Chondrocyte (in vitro differentiated cells): ENCODE data around the gene GIGYF2. TPM values are rescaled to one million over a fixed set of nuclear protein-coding genes. Genes with fewer than 3 reads are reported as not detected.

Experiments used
- DNase-seq: peaks from one replicate; pipeline ENCODE4 v3.0.0; 2021; ENCODE audit warnings: mixed read lengths, low spot score
- H3K27ac Mint-ChIP-seq: one replicate; pipeline ENCODE4 v1.8.0; 2021; ENCODE audit warnings: mild to moderate bottlenecking, moderate library complexity, mixed read lengths; ENCODE audit not compliant: unreplicated experiment
- H3K27me3 Mint-ChIP-seq: 2 replicates; pipeline ENCODE4 v1.8.0; 2021; ENCODE audit warnings: low read depth, mixed read lengths
- H3K36me3 Mint-ChIP-seq: 2 replicates; pipeline ENCODE4 v1.8.0; 2021; ENCODE audit warnings: low read depth, mixed read lengths
- H3K4me1 Mint-ChIP-seq: 2 replicates; pipeline ENCODE4 v1.8.0; 2021; ENCODE audit warnings: low read depth, mild to moderate bottlenecking, mixed read lengths
- H3K4me3 Mint-ChIP-seq: one replicate; pipeline ENCODE4 v1.8.0; 2021; ENCODE audit warnings: mild to moderate bottlenecking, moderate library complexity, mixed read lengths; ENCODE audit not compliant: unreplicated experiment
- H3K9me3 Mint-ChIP-seq: 2 replicates; pipeline ENCODE4 v1.8.0; 2021; ENCODE audit warnings: low read depth, mixed read lengths
- CTCF ChIP-seq: fragments of 200-600 bp; sonication (generic); IDR thresholded peaks from 2 replicates; pipeline ENCODE4 v1.5.0; 2021; ENCODE audit warnings: antibody characterized with exemption, mild to moderate bottlenecking, moderate library complexity
- total RNA-seq: library from RNA; stranded (reverse); gene quantifications from 3 replicates; pipeline ENCODE4 v1.2.1, GENCODE V29; 2021

GIGYF2 gene
- total RNA-seq, 1 donor from 2014 or later = 45.6 TPM

GRCh38 chr2:232658217-232658785, 38.8 kb upstream of the GIGYF2 start:
- Mint-ChIP-seq H3K27ac (no peak overlapping the region), H3K27me3 (no peaks in the 10 kb centered on the region), H3K36me3 (peaks cover 9% of the 10 kb centered on the region), H3K4me3 (no peak overlapping the region), H3K4me1 (peaks cover 29% of the 10 kb centered on the region), H3K9me3 (no peaks in the 10 kb centered on the region)
- DNase-seq = no peak
- no peak for TF ChIP-seq CTCF

GRCh38 chr2:232659359-232659758, 37.8 kb upstream of the GIGYF2 start:
- no peak for DNase-seq
- Mint-ChIP-seq H3K9me3 (no peaks in the 10 kb centered on the region), H3K4me3 (no peak overlapping the region), H3K27ac (no peak overlapping the region), H3K4me1 (peaks cover 25% of the 10 kb centered on the region), H3K36me3 (peaks cover 11% of the 10 kb centered on the region), H3K27me3 (no peaks in the 10 kb centered on the region)
- TF ChIP-seq CTCF = no peak

- Mint-ChIP-seq H3K4me3 (no peak overlapping the region), H3K27me3 (no peaks in the 10 kb centered on the region), H3K9me3 (no peaks in the 10 kb centered on the region), H3K36me3 (peaks cover 9% of the 10 kb centered on the region), H3K27ac (no peak overlapping the region), H3K4me1 (peaks cover 19% of the 10 kb centered on the region)
- no peak for TF ChIP-seq CTCF
- no peak for DNase-seq
Observed at GRCh38 chr2:232662486-232663260, 34.5 kb upstream of the GIGYF2 start.

DNA sequence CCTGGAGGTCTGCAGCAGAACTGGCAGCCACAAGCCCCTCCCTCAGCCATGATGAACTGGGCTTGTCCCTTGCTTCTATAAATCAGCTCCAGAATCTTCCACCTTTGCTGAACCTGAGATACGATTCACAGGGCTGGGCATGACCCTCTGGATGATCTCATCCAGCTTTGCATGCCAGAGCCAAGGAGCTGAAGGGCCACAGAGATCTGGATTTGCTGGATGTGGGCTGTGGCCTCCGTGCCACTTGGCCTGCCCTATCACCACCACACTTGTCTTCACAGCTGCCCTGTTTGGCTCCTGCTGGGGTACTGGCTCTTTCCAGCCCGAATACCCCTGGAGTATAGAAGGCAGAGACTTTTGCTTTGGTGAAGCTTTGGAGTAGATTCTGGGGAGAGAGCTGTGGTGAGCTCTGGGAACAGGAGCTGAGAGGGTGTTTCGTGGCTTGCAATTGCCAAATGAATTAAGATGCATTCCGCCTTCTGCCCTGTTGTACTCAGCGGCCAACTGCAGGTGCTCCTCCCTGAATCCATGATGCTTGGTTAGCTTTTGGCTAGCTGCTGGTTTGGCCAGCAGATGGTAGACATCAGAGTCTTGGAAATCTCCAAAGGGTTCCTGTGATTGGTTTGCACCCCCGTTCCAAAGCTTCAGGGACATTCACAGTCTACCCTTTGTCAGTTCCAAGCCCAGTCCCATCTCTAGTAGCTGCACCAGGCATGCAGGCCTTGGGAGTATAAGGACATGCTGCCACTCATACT, 30.9 kb upstream of the GIGYF2 start:
- TF ChIP-seq CTCF = no peak
- H3K4me3 Mint-ChIP-seq = no peak overlapping the region
- DNase-seq = no peak
- H3K36me3 Mint-ChIP-seq = peaks cover 15% of the 10 kb centered on the region
- H3K27ac Mint-ChIP-seq = no peak overlapping the region
- H3K4me1 Mint-ChIP-seq = peaks cover 15% of the 10 kb centered on the region
- no peaks in the 10 kb centered on the region for H3K27me3 Mint-ChIP-seq
- no peaks in the 10 kb centered on the region for H3K9me3 Mint-ChIP-seq

DNA sequence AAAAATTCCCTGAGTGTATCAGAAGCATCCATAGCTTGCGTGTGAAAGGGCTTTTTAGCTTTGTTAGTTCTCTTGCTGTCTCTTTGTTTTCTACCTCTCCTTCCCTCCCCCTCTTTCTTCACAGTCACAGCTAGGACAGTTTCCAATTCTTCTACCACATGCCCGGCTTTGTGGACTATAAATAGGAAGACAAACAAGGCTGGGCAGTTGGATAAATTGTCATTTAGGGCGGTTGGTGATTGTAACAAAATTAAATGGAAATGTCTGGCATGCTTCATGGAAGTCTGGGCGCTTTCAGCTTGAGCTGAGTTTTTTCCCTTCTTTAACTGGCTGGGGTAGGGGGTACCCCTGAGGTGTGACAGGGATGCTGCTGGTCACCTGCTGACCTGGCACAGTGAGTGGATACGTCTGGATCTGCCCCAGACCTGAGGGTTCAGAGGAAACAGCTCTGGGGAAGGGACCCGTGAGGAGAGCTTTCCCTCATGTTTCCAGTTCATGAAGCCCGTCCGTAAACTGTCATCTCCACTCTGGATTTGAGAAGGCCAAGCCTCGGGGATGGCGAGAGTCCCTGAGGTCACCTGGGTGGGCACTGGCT, 29.0 kb upstream of the GIGYF2 start:
- Mint-ChIP-seq H3K9me3 (no peaks in the 10 kb centered on the region), H3K4me3 (no peak overlapping the region), H3K4me1 (peaks cover 25% of the 10 kb centered on the region), H3K27me3 (no peaks in the 10 kb centered on the region), H3K27ac (peak overlapping the region; percentile 65), H3K36me3 (peaks cover 20% of the 10 kb centered on the region)
- no peak for DNase-seq
- no peak for TF ChIP-seq CTCF
